ENCODE data around the gene ZNF316.

The ZNF316 gene

DNA sequence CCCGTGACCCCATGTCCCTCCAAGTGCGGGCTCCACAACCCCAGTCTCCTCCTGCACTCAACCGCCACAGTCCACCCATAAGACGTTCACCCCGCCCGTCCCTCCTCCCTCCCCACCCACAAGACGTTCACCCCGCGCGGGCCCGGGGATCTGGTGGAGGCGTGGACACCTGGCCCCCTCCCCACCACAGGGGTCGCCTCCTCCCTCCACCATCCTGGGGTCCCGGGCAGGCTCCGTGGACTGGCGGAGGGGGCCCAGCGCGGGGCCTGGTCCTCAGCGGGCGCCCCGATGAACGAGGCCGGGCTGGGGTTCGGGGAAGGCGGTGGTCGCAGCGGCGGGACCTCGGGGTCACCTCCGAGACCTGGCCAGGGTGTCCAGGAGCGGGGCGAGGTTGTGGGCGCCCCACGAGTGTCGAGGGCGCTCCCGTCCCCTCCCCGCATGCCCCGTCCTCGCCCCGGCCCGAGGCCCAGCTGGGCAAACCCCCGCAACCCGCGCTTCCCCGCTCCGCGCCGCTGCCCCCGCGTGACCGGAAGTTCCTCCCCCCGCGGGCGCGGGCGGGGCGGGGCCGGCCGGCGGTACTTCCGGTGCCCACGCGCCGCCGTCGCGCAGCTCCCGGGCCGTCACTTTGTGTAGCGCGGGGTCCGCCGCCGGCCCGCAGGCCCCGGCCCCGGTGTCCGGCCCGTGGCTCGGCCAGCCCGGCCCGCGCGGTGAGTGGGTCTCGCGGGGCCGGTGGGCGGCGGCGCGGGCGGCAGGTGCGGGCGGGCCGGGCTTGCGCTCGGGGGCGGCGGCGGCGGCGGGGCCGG, at the start of gene ZNF316:
TSS of gene ZNF316 (plus strand) at position 578 of the 803 bp plus-strand sequence. CDS start 5,092 bp downstream, outside the sequence.
- no peak for DNase-seq (ENCODE audit: low read depth)

DNA sequence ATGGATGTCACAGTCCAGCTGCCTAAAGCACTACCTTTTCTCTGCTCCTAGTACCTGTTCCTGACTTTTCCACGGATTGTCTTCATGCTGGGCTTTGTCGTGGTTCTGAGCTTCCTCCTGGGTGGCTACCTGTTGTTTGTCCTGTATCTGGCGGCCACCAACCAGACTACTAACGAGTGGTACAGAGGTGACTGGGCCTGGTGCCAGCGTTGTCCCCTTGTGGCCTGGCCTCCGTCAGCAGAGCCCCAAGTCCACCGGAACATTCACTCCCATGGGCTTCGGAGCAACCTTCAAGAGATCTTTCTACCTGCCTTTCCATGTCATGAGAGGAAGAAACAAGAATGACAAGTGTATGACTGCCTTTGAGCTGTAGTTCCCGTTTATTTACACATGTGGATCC, 48.6 kb upstream of the ZNF316 start:
- DNase-seq (ENCODE audit: low read depth) = no peak

GRCh38 chr7:6589151-6589828, 47.8 kb upstream of the ZNF316 start:
- no peak for DNase-seq (ENCODE audit: low read depth)

DNA sequence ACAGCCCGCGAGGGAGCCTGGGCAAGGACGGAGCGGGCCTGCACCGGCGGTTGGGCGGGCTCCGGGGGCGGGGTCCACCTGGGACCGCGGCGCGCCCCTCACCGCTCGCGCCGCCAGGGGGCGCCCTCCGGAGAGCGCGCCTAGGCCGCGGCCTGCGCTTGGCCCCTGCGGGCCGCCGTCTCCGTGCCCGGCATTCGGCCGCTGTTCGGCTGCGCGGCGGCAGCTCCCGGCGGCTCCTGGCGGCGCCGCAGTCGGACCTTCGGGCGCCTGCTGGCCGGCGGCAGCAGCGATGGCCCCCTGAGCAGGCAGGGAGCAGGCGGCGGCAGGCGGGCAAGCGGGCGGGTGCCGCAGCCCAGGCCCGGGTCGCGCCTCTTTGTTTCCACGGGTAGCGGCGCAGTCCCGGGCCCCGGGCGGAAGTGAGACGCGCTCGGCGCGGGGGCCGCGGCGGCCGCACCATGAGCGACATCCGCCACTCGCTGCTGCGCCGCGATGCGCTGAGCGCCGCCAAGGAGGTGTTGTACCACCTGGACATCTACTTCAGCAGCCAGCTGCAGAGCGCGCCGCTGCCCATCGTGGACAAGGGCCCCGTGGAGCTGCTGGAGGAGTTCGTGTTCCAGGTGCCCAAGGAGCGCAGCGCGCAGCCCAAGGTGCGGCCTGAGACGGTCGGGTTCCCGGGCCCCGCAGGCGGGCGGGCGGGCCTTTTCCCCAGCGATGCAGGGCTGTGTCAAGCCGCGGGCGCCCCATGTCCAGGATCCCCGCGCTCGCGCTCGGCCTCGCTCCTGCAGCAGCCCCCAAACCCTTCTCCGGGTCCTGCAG, 47.1 kb upstream of the ZNF316 start, which contains the start of gene INTS15:
TSS of gene INTS15 (plus strand) at position 193 of the 816 bp plus-strand sequence. CDS start at position 456, 263 bp downstream.
- DNase-seq (ENCODE audit: low read depth) = peak; percentile 53

GRCh38 chr7:6590645-6591110, 46.4 kb upstream of the ZNF316 start:
- DNase-seq (ENCODE audit: low read depth) = peak; percentile 25

DNA sequence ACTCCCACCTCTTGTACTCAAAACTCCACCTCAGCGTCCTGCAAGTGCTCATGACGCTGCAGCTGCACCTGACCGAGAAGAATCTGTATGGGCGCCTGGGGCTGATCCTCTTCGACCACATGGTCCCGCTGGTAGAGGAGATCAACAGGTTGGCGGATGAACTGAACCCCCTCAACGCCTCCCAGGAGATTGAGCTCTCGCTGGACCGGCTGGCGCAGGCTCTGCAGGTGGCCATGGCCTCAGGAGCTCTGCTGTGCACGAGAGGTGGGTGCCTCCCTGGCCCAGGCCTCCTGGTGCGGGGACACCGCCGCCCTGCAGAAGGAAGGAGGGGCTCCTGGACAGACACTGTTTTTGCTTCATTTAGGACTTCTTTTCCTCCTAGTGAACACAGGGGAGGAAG, 37.0 kb upstream of the ZNF316 start:
- no peak for DNase-seq (ENCODE audit: low read depth)

GRCh38 chr7:6604458-6604857, 32.7 kb upstream of the ZNF316 start:
- no peak for DNase-seq (ENCODE audit: low read depth)

DNA sequence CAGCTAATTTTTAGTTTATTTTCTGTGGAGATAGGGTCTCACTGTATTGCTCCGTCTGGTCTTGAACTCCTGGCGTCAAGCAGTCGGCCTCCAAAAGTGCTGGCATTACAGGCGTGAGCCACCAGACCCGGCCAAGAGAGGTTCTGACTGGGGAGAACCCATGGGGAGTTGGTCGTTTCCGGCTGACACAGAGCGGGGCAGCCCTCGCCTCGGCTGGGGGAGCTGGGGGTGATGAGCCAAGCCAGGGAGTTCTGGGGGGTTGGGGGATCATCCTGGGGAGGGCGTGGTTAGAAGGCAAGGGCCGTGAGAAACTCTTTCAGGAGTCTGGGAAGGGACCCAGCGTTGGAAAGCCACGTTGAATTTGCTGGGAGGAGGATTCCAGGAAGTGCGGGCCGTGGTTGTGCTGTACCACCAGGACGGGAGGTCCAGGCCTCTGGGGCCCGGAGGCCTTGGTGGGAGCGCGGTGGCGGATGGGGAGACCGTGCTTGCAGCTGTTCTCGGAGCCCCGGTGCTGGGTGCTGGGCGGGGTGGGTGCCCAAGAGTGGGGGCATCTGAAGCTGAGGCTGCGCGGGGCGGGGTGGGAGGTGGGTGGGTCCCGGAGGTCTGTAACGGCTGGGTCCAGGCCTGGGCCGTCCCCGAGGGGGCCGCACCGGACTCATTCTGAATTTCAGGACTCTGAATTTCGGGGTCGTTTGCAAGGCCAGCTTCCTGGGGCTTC, 30.1 kb upstream of the ZNF316 start:
- DNase-seq (ENCODE audit: low read depth) = no peak

- DNase-seq (ENCODE audit: low read depth) = no peak
These were observed 29.5 kb upstream of the ZNF316 start for GRCh38 chr7:6607651-6608051.

GRCh38 chr7:6608081-6608480, 29.0 kb upstream of the ZNF316 start:
- DNase-seq (ENCODE audit: low read depth) = no peak

- no peak for DNase-seq (ENCODE audit: low read depth)
These were observed 28.3 kb upstream of the ZNF316 start for GRCh38 chr7:6608794-6609193.

- DNase-seq (ENCODE audit: low read depth) = no peak
These were observed 24.3 kb upstream of the ZNF316 start for GRCh38 chr7:6612819-6613218.

GRCh38 chr7:6613706-6614105, 23.4 kb upstream of the ZNF316 start:
- no peak for DNase-seq (ENCODE audit: low read depth)

DNA sequence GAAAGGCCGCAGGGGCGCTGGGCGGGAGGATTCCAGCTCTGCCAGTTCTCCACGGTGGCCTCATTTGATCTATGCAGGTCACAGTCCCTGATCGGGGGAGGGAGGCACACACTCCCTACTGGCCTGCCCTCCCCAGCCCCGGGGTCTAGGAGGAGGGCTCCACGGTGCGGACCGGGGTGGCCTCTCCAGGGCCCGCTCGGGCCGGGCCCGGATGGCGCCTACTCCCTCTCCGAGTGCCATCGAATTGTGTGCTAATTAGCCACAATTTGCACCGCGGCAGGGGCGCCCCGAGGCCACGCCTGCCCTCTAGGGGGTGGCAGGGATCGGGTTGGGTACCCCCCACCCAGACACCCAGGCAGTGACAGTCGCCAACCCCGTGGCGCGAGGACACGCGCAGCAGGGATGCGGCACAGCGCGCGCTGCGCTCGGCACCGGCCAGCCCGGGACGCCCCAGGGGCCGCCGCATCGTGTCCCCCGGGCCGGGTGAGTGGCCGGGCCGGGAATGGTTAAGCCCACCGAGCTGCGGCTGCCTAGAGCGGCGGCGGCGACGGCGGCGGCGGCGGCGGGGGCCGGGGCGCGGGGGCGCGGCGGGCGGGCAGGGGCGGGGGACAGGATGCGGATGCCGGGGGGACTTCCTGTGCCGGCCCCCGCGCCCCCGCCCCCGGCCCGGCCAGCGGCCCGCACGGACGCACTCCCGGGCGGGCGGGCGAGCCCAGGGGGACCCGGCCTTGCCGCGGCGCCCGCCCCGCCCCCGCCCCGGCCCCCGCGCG, 22.0 kb upstream of the ZNF316 start, which contains the start of gene ZNF853:
TSS of gene ZNF853 (plus strand) at position 658 of the 770 bp plus-strand sequence. CDS start 565 bp downstream, outside the sequence.
- DNase-seq (ENCODE audit: low read depth) = no peak

GRCh38 chr7:6615723-6616555, 21.2 kb upstream of the ZNF316 start:
- DNase-seq (ENCODE audit: low read depth) = no peak

- no peak for DNase-seq (ENCODE audit: low read depth)
These were observed 20.1 kb upstream of the ZNF316 start for GRCh38 chr7:6616854-6617643.

DNA sequence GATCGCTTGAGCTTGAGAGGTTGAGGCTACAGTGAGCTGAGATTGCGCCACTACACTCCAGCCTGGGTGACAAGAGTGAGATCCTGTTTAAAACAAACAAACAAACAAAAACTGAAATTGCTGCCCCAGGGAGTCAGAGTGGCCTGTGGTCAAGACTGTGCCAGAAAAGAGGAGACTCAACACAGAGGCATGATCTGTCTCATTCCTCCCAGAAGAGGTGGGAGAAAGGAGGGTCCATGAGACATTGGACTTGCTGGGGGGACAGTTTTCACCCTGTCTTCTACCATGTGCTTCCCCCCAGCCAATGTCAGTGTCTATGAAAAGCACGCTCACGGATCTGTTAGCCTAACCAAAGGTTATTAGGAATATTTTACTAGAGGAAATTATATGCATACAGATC, 18.5 kb upstream of the ZNF316 start:
- DNase-seq (ENCODE audit: low read depth) = no peak

DNA sequence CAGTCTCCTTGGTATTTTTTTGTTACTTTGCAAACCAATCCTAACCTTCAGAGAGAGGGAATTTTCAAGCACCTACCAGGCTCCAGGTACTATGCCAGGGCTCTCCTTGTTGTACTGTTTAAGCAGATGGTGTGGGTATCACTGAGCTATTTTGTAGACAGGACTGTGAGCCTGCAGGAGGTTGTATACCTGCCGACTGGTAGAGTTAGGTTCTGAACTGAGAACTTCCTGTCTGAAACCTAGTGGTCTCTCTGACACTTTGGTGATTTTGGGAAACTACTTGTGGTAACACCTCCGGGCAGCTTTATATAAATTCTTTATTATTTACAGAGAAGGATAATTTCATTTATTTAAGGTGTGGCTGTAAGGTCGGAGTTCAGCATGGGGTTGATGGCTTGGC, 17.2 kb upstream of the ZNF316 start:
- DNase-seq (ENCODE audit: low read depth) = no peak
